OCI-LY7 (cell line): ENCODE measurements around the gene ANXA4.

Experiments
- EZH2phosphoT487 ChIP-seq: fragments of 200-600 bp; sonication (generic); IDR thresholded peaks from 2 replicates; pipeline ENCODE4 v1.6.1; 2018; ENCODE audit warnings: low read depth, borderline replicate concordance, mild to moderate bottlenecking, mixed run types, antibody characterized with exemption, low read length, moderate library complexity, mixed read lengths
- TF ChIP-seq, protein P1 (sequence below): fragments of 200-600 bp; sonication (generic); conservative IDR thresholded peaks from 2 replicates; pipeline ENCODE4 v1.5.1; 2014; ENCODE audit warnings: mild to moderate bottlenecking, antibody characterized with exemption, low read length, moderate library complexity, mixed read lengths

GRCh38 chr2:69796174-69796573 is 54.2 kb downstream of the ANXA4 start:
- TF ChIP-seq, protein P1, sequence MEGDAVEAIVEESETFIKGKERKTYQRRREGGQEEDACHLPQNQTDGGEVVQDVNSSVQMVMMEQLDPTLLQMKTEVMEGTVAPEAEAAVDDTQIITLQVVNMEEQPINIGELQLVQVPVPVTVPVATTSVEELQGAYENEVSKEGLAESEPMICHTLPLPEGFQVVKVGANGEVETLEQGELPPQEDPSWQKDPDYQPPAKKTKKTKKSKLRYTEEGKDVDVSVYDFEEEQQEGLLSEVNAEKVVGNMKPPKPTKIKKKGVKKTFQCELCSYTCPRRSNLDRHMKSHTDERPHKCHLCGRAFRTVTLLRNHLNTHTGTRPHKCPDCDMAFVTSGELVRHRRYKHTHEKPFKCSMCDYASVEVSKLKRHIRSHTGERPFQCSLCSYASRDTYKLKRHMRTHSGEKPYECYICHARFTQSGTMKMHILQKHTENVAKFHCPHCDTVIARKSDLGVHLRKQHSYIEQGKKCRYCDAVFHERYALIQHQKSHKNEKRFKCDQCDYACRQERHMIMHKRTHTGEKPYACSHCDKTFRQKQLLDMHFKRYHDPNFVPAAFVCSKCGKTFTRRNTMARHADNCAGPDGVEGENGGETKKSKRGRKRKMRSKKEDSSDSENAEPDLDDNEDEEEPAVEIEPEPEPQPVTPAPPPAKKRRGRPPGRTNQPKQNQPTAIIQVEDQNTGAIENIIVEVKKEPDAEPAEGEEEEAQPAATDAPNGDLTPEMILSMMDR: no peak
- TF ChIP-seq EZH2phosphoT487: no peak
